H1 (cell line): ENCODE data around the gene MAPK11. TPM values are rescaled to one million over a fixed set of nuclear protein-coding genes. Genes with fewer than 3 reads are reported as not detected.

Experiments used
- ASH2L ChIP-seq: fragments of 200-600, 300-600 bp; sonication (generic); IDR thresholded peaks from one replicate; pipeline ENCODE4 v1.7.1; 2017; ENCODE audit warnings: low read length
- ATF2 ChIP-seq: IDR thresholded peaks from 2 replicates; pipeline ENCODE4 v1.6.1; 2012; ENCODE audit warnings: low read length, inconsistent platforms
- CHD7 ChIP-seq: fragments of 300-600 bp; sonication (generic); IDR thresholded peaks from 2 replicates; pipeline ENCODE4 v1.7.1; 2012; ENCODE audit warnings: low read length, moderate library complexity, mild to moderate bottlenecking, inconsistent platforms; ENCODE audit not compliant: insufficient replicate concordance
- E2F6 ChIP-seq: IDR thresholded peaks from 2 replicates; pipeline ENCODE4 v1.6.1; 2012; ENCODE audit warnings: inconsistent platforms
- MAFK ChIP-seq: IDR thresholded peaks from 2 replicates; pipeline ENCODE4 v1.6.1; 2012; ENCODE audit warnings: low read depth, mild to moderate bottlenecking, improper control_type of control experiment, low read length
- RAD21 ChIP-seq, 2 experiments: IDR thresholded peaks in 1 of 2; conservative IDR thresholded peaks in 1 of 2; 2 replicates each; pipeline ENCODE4 v1.6.1; 2011; ENCODE audit warnings: low read depth in 2 of 2, low read length in 2 of 2, improper control_type of control experiment in 1 of 2, inconsistent platforms in 1 of 2, mild to moderate bottlenecking in 1 of 2, moderate library complexity in 1 of 2
- SP1 ChIP-seq: IDR thresholded peaks from 2 replicates; pipeline ENCODE4 v1.6.1; 2011; ENCODE audit warnings: low read depth, low read length
- TCF12 ChIP-seq: IDR thresholded peaks from 2 replicates; pipeline ENCODE4 v1.6.1; 2011; ENCODE audit warnings: low read depth, mild to moderate bottlenecking, low read length
- polyA plus RNA-seq, 7 experiments: library from polyadenylated mRNA; depleted of rRNA in 3 of 7; stranded (reverse) in 5 of 7; unstranded in 2 of 7; fragments of >200 nt in 5 of 7; fragments of 200-250 nt in 2 of 7; gene quantifications; 1 replicate in 5 of 7; 2 replicates in 1 of 7; 4 replicates in 1 of 7; pipeline versions ENCODE4 v1.2.1 to v1.2.3, GENCODE V29; 2011 to 2013; ENCODE audit warnings: missing spikeins in 2 of 7, mixed read lengths in 2 of 7
- total RNA-seq: library from RNA; stranded (reverse); fragmentation: NEBNext Ultra II Directional; extraction: Animal tissue kit (Norgen Biotek cat#: 25700); gene quantifications from 2 replicates; pipeline ENCODE4 v1.2.1, GENCODE V29; 2021

Gene MAPK11
- total and polyA plus RNA-seq, 2 of the 8 experiments (the other 6 are each of a cell fraction or from before 2014, with no cell fraction given) = 0.70 to 1.5 TPM

- no peak for TF ChIP-seq CHD7
- no peak for TF ChIP-seq TCF12
- no peak for TF ChIP-seq ATF2
- no peak for TF ChIP-seq SP1
- no peak for TF ChIP-seq ASH2L
- TF ChIP-seq MAFK = no peak
- TF ChIP-seq E2F6 = no peak
- TF ChIP-seq RAD21 (IDR thresholded peaks at IDR 0.05 in 1 of 2, conservative IDR thresholded peaks at IDR 0.05 in 1 of 2; ENCODE audit: low read depth in 2 of 2, low read length in 2 of 2) = no peak
Measured at GRCh38 chr22:50286701-50287318, 16.6 kb upstream of the MAPK11 start (continued).
